HEK293 (cell line): Measurements from ENCODE around the gene C2orf69.
A peak's percentile ranks its signal among the peaks of the same experiment; 100 is the strongest.

ENCODE experiments used
- CTCF ChIA-PET: fragments of 350-600 bp; formaldehyde crosslinking; extraction: SDS; loops from one replicate; lab custom pipeline; 2021; ENCODE audit warnings: antibody characterized with exemption; lab: Yijun Ruan, JAX
- POLR2A ChIA-PET: fragments of 300-600 bp; formaldehyde crosslinking; extraction: SDS; loops from one replicate; lab custom pipeline; 2020; ENCODE audit warnings: antibody characterized with exemption, inconsistent platforms; lab: Yijun Ruan, JAX
- H3K27ac ChIP-seq: fragments of 200-500 bp; sonication (Bioruptor generic); 2 replicates; pipeline ENCODE4 v1.5.1; 2014; ENCODE audit warnings: low read depth, low read length, control low read depth, inconsistent platforms; ENCODE audit errors: extremely low read depth
- H3K36me3 ChIP-seq, 2 experiments: fragments of 200-500 bp in 1 of 2; sonication (Bioruptor generic) in 1 of 2; 1 replicate in 1 of 2; 2 replicates in 1 of 2; pipeline ENCODE4 v1.5.1; 2014 to 2017; ENCODE audit warnings: inconsistent platforms in 2 of 2, low read length in 2 of 2; ENCODE audit not compliant: control insufficient read depth in 2 of 2, insufficient read depth in 1 of 2
- H3K4me1 ChIP-seq: fragments of 200-500 bp; sonication (Bioruptor generic); 2 replicates; pipeline ENCODE4 v1.5.1; 2014; ENCODE audit warnings: mild to moderate bottlenecking, low read length, inconsistent platforms; ENCODE audit not compliant: control insufficient read depth, insufficient read depth
- H3K4me3 ChIP-seq: 2 replicates; pipeline ENCODE4 v1.5.1; 2011; ENCODE audit warnings: low read depth, mild to moderate bottlenecking, control low read depth, low read length, moderate library complexity
- H3K9me3 ChIP-seq: fragments of 200-500 bp; sonication (Bioruptor generic); 2 replicates; pipeline ENCODE4 v1.5.1; 2014; ENCODE audit warnings: low read depth, low read length, inconsistent platforms; ENCODE audit not compliant: control insufficient read depth, insufficient read depth
- FEZF1 ChIP-seq: fragments of 450-650 bp; formaldehyde crosslinking; IDR thresholded peaks from 2 replicates; pipeline ENCODE4 v1.5.1; 2016; ENCODE audit warnings: missing biosample characterization, missing genetic modification characterization
- KLF7 ChIP-seq: fragments of 450-650 bp; formaldehyde crosslinking; IDR thresholded peaks from 2 replicates; pipeline ENCODE4 v1.5.1; 2016; ENCODE audit warnings: missing biosample characterization, missing genetic modification characterization, borderline replicate concordance
- MYNN ChIP-seq: fragments of 450-650 bp; formaldehyde crosslinking; IDR thresholded peaks from 2 replicates; pipeline ENCODE4 v1.5.1; 2016; ENCODE audit warnings: missing biosample characterization, missing genetic modification characterization, borderline replicate concordance
- ZBTB17 ChIP-seq: fragments of 450-650 bp; formaldehyde crosslinking; IDR thresholded peaks from 2 replicates; pipeline ENCODE4 v1.5.1; 2016; ENCODE audit warnings: missing biosample characterization, missing genetic modification characterization
- ZBTB20 ChIP-seq: fragments of 450-650 bp; formaldehyde crosslinking; IDR thresholded peaks from 2 replicates; pipeline ENCODE4 v1.5.1; 2016; ENCODE audit warnings: missing biosample characterization, missing genetic modification characterization
- ZFHX2 ChIP-seq: fragments of 450-650 bp; formaldehyde crosslinking; conservative IDR thresholded peaks from 2 replicates; pipeline ENCODE4 v1.5.1; 2016; ENCODE audit warnings: missing biosample characterization, missing genetic modification characterization
- ZNF184 ChIP-seq: fragments of 450-650 bp; IDR thresholded peaks from 2 replicates; pipeline ENCODE4 v1.5.1; 2018; ENCODE audit warnings: missing biosample characterization, mild to moderate bottlenecking, missing genetic modification characterization
- ZNF23 ChIP-seq: fragments of 450-650 bp; formaldehyde crosslinking; IDR thresholded peaks from 2 replicates; pipeline ENCODE4 v1.5.1; 2016; ENCODE audit warnings: missing biosample characterization, missing genetic modification characterization, borderline replicate concordance
- ZNF274 ChIP-seq, 2 experiments: fragments of 200-500 bp in 1 of 2; fragments of 450-650 bp in 1 of 2; sonication (Bioruptor generic) in 1 of 2; formaldehyde crosslinking in 1 of 2; IDR thresholded peaks; 2 replicates each; pipeline versions ENCODE4 v1.5.1 to v1.6.1; 2014 to 2016; ENCODE audit warnings: borderline replicate concordance in 1 of 2, inconsistent platforms in 1 of 2, low read length in 1 of 2, missing biosample characterization in 1 of 2, missing genetic modification characterization in 1 of 2
- ZNF768 ChIP-seq: fragments of 450-650 bp; formaldehyde crosslinking; IDR thresholded peaks from 2 replicates; pipeline ENCODE4 v1.5.1; 2018; ENCODE audit warnings: missing biosample characterization, mild to moderate bottlenecking, missing genetic modification characterization
- ZNF791 ChIP-seq: fragments of 450-650 bp; formaldehyde crosslinking; IDR thresholded peaks from 2 replicates; pipeline ENCODE4 v1.5.1; 2016; ENCODE audit warnings: missing biosample characterization, missing genetic modification characterization
- ZSCAN23 ChIP-seq: fragments of 450-650 bp; formaldehyde crosslinking; IDR thresholded peaks from 2 replicates; pipeline ENCODE4 v1.5.1; 2016; ENCODE audit warnings: missing biosample characterization, missing genetic modification characterization
- TF ChIP-seq, protein P1 (sequence below): fragments of 450-650 bp; formaldehyde crosslinking; IDR thresholded peaks from 2 replicates; pipeline ENCODE4 v1.5.1; 2016; ENCODE audit warnings: missing biosample characterization, missing genetic modification characterization
- TF ChIP-seq, protein P2 (sequence below): fragments of 450-650 bp; formaldehyde crosslinking; IDR thresholded peaks from 2 replicates; pipeline ENCODE4 v1.5.1; 2016; ENCODE audit warnings: missing biosample characterization, missing genetic modification characterization
- TF ChIP-seq, protein P3 (sequence below): fragments of 450-650 bp; formaldehyde crosslinking; IDR thresholded peaks from 2 replicates; pipeline ENCODE4 v1.5.1; 2016; ENCODE audit warnings: missing biosample characterization, missing genetic modification characterization
- TF ChIP-seq, protein P4 (sequence below): fragments of 450-650 bp; formaldehyde crosslinking; IDR thresholded peaks from 2 replicates; pipeline ENCODE4 v1.5.1; 2016; ENCODE audit warnings: missing biosample characterization, missing genetic modification characterization
- TF ChIP-seq, protein P5 (sequence below): sonication (generic); formaldehyde crosslinking; IDR thresholded peaks from 2 replicates; pipeline ENCODE4 v1.8.1; 2022; ENCODE audit warnings: mild to moderate bottlenecking, moderate library complexity, missing genetic modification reagents
- TF ChIP-seq, protein P6 (sequence below): fragments of 450-650 bp; formaldehyde crosslinking; IDR thresholded peaks from 2 replicates; pipeline ENCODE4 v1.5.1; 2017; ENCODE audit warnings: missing biosample characterization, missing genetic modification characterization

The C2orf69 gene

DNA sequence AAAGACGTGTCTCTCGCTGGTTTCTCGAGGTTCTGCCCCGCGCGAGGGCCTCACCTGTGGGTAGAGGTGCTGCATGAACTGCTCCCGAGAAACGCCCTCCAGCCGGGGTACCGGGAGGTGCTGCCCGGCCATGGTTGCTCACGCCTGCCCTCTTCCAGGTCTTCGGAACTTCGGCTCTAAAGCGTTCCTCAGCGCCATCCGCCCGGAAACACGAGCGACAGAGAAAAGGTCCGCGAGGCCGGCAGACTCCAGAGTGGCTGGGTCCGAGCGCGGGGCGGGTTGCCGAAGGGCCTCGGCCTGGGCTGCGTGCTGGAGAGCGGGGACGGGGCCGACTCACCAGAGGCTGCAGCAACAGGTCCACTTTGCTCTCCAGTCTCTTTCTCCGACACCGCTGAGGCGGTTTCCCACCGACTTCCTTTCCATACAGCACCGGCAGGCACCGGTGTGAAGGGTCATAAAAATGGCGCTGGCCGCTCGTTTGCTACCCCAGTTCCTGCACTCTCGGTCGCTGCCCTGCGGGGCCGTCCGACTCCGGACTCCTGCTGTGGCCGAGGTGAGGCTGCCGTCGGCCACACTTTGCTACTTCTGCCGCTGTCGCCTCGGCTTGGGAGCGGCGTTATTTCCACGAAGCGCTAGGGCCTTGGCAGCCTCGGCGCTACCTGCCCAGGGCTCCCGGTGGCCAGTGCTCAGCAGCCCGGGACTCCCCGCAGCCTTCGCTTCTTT is 44.4 kb downstream of the C2orf69 start, which contains the start of the genes MAIP1 and TYW5 (continued):
- TF ChIP-seq, protein P1, sequence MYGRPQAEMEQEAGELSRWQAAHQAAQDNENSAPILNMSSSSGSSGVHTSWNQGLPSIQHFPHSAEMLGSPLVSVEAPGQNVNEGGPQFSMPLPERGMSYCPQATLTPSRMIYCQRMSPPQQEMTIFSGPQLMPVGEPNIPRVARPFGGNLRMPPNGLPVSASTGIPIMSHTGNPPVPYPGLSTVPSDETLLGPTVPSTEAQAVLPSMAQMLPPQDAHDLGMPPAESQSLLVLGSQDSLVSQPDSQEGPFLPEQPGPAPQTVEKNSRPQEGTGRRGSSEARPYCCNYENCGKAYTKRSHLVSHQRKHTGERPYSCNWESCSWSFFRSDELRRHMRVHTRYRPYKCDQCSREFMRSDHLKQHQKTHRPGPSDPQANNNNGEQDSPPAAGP (tag by site-specific recombination): peak; percentile 60; the same call in 1 of the 2 replicates
- TF ChIP-seq ZNF23 (tag by site-specific recombination): 0 out of 2 replicates have a peak, but pooled peaks have one; percentile 12
- TF ChIP-seq FEZF1: no peak
- TF ChIP-seq MYNN (tag by site-specific recombination): peak; percentile 57; the same call in 1 of the 2 replicates
- peak; percentile 84 for TF ChIP-seq ZBTB20 (tag by site-specific recombination)
- TF ChIP-seq ZNF274 (IDR thresholded peaks at IDR 0.05; ENCODE audit: low read length): no peak
- no peak for TF ChIP-seq ZNF274 (tag by site-specific recombination; IDR thresholded peaks at IDR 0.05; ENCODE audit: borderline replicate concordance)
- TF ChIP-seq ZNF184 (tag by site-specific recombination): no peak
- TF ChIP-seq, protein P2, sequence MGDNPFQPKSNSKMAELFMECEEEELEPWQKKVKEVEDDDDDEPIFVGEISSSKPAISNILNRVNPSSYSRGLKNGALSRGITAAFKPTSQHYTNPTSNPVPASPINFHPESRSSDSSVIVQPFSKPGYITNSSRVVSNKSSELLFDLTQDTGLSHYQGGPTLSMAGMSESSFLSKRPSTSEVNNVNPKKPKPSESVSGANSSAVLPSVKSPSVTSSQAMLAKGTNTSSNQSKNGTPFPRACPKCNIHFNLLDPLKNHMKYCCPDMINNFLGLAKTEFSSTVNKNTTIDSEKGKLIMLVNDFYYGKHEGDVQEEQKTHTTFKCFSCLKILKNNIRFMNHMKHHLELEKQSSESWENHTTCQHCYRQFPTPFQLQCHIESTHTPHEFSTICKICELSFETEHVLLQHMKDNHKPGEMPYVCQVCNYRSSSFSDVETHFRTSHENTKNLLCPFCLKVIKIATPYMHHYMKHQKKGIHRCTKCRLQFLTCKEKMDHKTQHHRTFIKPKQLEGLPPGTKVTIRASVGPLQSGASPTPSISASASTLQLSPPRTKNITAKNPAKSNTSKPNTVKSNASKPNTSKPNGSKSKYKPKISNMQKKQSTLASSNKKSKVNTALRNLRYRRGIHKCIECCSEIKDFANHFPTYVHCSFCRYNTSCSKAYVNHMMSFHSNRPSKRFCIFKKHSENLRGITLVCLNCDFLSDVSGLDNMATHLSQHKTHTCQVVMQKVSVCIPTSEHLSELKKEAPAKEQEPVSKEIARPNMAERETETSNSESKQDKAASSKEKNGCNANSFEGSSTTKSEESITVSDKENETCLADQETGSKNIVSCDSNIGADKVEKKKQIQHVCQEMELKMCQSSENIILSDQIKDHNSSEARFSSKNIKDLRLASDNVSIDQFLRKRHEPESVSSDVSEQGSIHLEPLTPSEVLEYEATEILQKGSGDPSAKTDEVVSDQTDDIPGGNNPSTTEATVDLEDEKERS (tag by site-specific recombination): peak; percentile 74; the same call in 1 of the 2 replicates
- TF ChIP-seq, protein P3, sequence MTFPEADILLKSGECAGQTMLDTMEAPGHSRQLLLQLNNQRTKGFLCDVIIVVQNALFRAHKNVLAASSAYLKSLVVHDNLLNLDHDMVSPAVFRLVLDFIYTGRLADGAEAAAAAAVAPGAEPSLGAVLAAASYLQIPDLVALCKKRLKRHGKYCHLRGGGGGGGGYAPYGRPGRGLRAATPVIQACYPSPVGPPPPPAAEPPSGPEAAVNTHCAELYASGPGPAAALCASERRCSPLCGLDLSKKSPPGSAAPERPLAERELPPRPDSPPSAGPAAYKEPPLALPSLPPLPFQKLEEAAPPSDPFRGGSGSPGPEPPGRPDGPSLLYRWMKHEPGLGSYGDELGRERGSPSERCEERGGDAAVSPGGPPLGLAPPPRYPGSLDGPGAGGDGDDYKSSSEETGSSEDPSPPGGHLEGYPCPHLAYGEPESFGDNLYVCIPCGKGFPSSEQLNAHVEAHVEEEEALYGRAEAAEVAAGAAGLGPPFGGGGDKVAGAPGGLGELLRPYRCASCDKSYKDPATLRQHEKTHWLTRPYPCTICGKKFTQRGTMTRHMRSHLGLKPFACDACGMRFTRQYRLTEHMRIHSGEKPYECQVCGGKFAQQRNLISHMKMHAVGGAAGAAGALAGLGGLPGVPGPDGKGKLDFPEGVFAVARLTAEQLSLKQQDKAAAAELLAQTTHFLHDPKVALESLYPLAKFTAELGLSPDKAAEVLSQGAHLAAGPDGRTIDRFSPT (tag by site-specific recombination): peak; percentile 52; the same call in 1 of the 2 replicates
- TF ChIP-seq ZNF791 (tag by site-specific recombination): no peak
- TF ChIP-seq KLF7 (tag by site-specific recombination): no peak
- 0 out of 2 replicates have a peak, but pooled peaks have one; percentile 61 for TF ChIP-seq ZSCAN23 (tag by site-specific recombination)
- TF ChIP-seq ZNF768 (tag by site-specific recombination): no peak
- TF ChIP-seq, protein P4, sequence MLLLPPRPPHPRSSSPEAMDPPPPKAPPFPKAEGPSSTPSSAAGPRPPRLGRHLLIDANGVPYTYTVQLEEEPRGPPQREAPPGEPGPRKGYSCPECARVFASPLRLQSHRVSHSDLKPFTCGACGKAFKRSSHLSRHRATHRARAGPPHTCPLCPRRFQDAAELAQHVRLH (tag by site-specific recombination): peak; percentile 91

DNA sequence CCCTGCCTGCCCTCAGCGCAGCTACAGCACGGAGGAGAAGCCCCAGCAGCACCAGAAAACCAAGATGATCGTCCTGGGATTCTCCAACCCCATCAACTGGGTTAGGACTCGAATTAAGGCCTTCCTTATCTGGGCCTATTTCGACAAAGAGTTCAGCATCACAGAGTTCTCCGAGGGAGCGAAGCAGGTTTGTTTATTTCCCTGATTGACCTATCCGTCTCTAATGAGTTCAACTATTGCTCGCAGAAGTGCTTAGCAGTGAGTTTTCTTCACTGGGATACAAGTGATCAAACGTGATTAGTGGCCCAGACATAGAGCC is 44.9 kb downstream of the C2orf69 start:
- CTCF ChIA-PET: no interaction called here
- H3K27ac ChIP-seq: peak overlapping the region; percentile 96
- H3K4me1 ChIP-seq: 0 out of 2 replicates have a peak, but pooled peaks cover 2% of the 10 kb centered on the region
- no peaks in the 10 kb centered on the region for H3K9me3 ChIP-seq
- POLR2A ChIA-PET: interaction anchor here (1.0 kb wide), 1 partner anchor 45 kb away, joined by 3 read pairs; the partner anchor contains the start of gene C2orf69
- TF ChIP-seq ZNF184 (tag by site-specific recombination) (no peak), ZBTB17 (tag by site-specific recombination) (peak; percentile 38; the same call in 1 of the 2 replicates), ZFHX2 (tag by site-specific recombination) (no peak)
- TF ChIP-seq, protein P5, sequence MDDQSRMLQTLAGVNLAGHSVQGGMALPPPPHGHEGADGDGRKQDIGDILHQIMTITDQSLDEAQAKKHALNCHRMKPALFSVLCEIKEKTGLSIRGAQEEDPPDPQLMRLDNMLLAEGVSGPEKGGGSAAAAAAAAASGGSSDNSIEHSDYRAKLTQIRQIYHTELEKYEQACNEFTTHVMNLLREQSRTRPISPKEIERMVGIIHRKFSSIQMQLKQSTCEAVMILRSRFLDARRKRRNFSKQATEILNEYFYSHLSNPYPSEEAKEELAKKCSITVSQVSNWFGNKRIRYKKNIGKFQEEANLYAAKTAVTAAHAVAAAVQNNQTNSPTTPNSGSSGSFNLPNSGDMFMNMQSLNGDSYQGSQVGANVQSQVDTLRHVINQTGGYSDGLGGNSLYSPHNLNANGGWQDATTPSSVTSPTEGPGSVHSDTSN (CRISPR knock-in tag): 0 out of 2 replicates have a peak, but pooled peaks have one; percentile 0
- TF ChIP-seq, protein P6, sequence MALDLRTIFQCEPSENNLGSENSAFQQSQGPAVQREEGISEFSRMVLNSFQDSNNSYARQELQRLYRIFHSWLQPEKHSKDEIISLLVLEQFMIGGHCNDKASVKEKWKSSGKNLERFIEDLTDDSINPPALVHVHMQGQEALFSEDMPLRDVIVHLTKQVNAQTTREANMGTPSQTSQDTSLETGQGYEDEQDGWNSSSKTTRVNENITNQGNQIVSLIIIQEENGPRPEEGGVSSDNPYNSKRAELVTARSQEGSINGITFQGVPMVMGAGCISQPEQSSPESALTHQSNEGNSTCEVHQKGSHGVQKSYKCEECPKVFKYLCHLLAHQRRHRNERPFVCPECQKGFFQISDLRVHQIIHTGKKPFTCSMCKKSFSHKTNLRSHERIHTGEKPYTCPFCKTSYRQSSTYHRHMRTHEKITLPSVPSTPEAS (tag by site-specific recombination): no peak
- peak overlapping the region; percentile 97 for H3K4me3 ChIP-seq
- peaks cover 13 to 39% of the 10 kb centered on the region in 2 experiments for H3K36me3 ChIP-seq
